HCT116 (cell line): ENCODE results near the gene MPZL2.

Source experiments
- CEBPB ChIP-seq: IDR thresholded peaks from 2 replicates; pipeline ENCODE4 v1.6.1; 2012; ENCODE audit warnings: low read depth
- EGR1 ChIP-seq: IDR thresholded peaks from 2 replicates; pipeline ENCODE4 v1.6.1; 2012; ENCODE audit warnings: low read depth
- EZH2 ChIP-seq: fragments of 200-600 bp; sonication (generic); IDR thresholded peaks from 2 replicates; pipeline ENCODE4 v1.6.1; 2017; ENCODE audit warnings: antibody characterized with exemption, mixed run types
- JUND ChIP-seq: IDR thresholded peaks from 2 replicates; pipeline ENCODE4 v1.6.1; 2012
- SIN3A ChIP-seq: IDR thresholded peaks from 2 replicates; pipeline ENCODE4 v1.6.1; 2012; ENCODE audit warnings: low read depth
- SP1 ChIP-seq: IDR thresholded peaks from 2 replicates; pipeline ENCODE4 v1.6.1; 2012; ENCODE audit warnings: low read depth
- ZNF274 ChIP-seq: fragments of 200-500 bp; sonication (Bioruptor generic); IDR thresholded peaks from 2 replicates; pipeline ENCODE4 v1.6.1; 2014; ENCODE audit warnings: mild to moderate bottlenecking, low read depth, low read length, inconsistent platforms
- TF ChIP-seq, protein P1 (sequence below), 3 experiments: fragments of 200-600 bp in 1 of 3; sonication (generic) in 1 of 3; IDR thresholded peaks in 2 of 3; conservative IDR thresholded peaks in 1 of 3; 2 replicates each; pipeline ENCODE4 v1.5.1; 2012 to 2017; ENCODE audit warnings: low read depth in 2 of 3, low read length in 2 of 3, antibody characterized with exemption in 1 of 3, borderline replicate concordance in 1 of 3, control low read depth in 1 of 3, mild to moderate bottlenecking in 1 of 3, mixed read lengths in 1 of 3, mixed run types in 1 of 3, moderate library complexity in 1 of 3; ENCODE audit not compliant: insufficient read depth in 1 of 3
- TF ChIP-seq, protein P2 (sequence below): IDR thresholded peaks from 2 replicates; pipeline ENCODE4 v1.6.1; 2012; ENCODE audit warnings: low read depth

GRCh38 chr11:118236170-118236569, 27.9 kb downstream of the MPZL2 start:
- TF ChIP-seq, protein P1, sequence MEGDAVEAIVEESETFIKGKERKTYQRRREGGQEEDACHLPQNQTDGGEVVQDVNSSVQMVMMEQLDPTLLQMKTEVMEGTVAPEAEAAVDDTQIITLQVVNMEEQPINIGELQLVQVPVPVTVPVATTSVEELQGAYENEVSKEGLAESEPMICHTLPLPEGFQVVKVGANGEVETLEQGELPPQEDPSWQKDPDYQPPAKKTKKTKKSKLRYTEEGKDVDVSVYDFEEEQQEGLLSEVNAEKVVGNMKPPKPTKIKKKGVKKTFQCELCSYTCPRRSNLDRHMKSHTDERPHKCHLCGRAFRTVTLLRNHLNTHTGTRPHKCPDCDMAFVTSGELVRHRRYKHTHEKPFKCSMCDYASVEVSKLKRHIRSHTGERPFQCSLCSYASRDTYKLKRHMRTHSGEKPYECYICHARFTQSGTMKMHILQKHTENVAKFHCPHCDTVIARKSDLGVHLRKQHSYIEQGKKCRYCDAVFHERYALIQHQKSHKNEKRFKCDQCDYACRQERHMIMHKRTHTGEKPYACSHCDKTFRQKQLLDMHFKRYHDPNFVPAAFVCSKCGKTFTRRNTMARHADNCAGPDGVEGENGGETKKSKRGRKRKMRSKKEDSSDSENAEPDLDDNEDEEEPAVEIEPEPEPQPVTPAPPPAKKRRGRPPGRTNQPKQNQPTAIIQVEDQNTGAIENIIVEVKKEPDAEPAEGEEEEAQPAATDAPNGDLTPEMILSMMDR (IDR thresholded peaks at IDR 0.05 in 2 of 3, conservative IDR thresholded peaks at IDR 0.05 in 1 of 3; ENCODE audit: borderline replicate concordance in 1 of 3, insufficient read depth in 1 of 3, low read depth in 2 of 3, low read length in 2 of 3) = no peak
- TF ChIP-seq CEBPB (no peak), SP1 (no peak), SIN3A (no peak), EGR1 (no peak), JUND (no peak), ZNF274 (no peak), EZH2 (no peak)
- TF ChIP-seq, protein P2, sequence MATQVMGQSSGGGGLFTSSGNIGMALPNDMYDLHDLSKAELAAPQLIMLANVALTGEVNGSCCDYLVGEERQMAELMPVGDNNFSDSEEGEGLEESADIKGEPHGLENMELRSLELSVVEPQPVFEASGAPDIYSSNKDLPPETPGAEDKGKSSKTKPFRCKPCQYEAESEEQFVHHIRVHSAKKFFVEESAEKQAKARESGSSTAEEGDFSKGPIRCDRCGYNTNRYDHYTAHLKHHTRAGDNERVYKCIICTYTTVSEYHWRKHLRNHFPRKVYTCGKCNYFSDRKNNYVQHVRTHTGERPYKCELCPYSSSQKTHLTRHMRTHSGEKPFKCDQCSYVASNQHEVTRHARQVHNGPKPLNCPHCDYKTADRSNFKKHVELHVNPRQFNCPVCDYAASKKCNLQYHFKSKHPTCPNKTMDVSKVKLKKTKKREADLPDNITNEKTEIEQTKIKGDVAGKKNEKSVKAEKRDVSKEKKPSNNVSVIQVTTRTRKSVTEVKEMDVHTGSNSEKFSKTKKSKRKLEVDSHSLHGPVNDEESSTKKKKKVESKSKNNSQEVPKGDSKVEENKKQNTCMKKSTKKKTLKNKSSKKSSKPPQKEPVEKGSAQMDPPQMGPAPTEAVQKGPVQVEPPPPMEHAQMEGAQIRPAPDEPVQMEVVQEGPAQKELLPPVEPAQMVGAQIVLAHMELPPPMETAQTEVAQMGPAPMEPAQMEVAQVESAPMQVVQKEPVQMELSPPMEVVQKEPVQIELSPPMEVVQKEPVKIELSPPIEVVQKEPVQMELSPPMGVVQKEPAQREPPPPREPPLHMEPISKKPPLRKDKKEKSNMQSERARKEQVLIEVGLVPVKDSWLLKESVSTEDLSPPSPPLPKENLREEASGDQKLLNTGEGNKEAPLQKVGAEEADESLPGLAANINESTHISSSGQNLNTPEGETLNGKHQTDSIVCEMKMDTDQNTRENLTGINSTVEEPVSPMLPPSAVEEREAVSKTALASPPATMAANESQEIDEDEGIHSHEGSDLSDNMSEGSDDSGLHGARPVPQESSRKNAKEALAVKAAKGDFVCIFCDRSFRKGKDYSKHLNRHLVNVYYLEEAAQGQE = no peak
